Dermis microvascular lymphatic vessel endothelial cell (primary cell): ENCODE results near the gene MED27. TPM values are rescaled to one million over a fixed set of nuclear protein-coding genes. Genes with fewer than 3 reads are reported as not detected.

Experiments
- DNase-seq, 2 donors: peaks; one replicate each; pipeline versions ENCODE4 v3.0.0 to v3.0.0-alpha.2; 2010; ENCODE audit warnings: low read depth in 2 of 2
- total RNA-seq: library from RNA; depleted of rRNA; stranded (reverse); fragments of >200 nt; gene quantifications from 2 replicates; pipeline ENCODE4 v1.2.1, GENCODE V29; 2014

Gene MED27
- 11.6 and 13.3 TPM in 2 replicates for total RNA-seq

- peak; percentile 80 to 92 for DNase-seq
Observed at GRCh38 chr9:132079391-132080091, at the start of gene MED27. Gene MED27, minus strand, starts transcription at chr9:132079867. Its CDS starts 23 bp downstream, at chr9:132079844.

- no peak for DNase-seq
Observed at GRCh38 chr9:132127888-132128534, 48.3 kb upstream of the MED27 start.

- no peak for DNase-seq
Observed at GRCh38 chr9:132126680-132127236, 47.1 kb upstream of the MED27 start.

GRCh38 chr9:132125944-132126679 lies 46.4 kb upstream of the MED27 start:
- no peak for DNase-seq

GRCh38 chr9:132125361-132125760 lies 45.7 kb upstream of the MED27 start:
- DNase-seq = no peak

- DNase-seq = no peak
Observed at GRCh38 chr9:132124800-132125199, 45.1 kb upstream of the MED27 start.

GRCh38 chr9:132121021-132121420 lies 41.4 kb upstream of the MED27 start:
- DNase-seq = no peak

GRCh38 chr9:132117694-132118093 lies 38.0 kb upstream of the MED27 start:
- DNase-seq = no peak

GRCh38 chr9:132116583-132116982 lies 36.9 kb upstream of the MED27 start:
- DNase-seq = no peak

GRCh38 chr9:132114102-132114707 lies 34.5 kb upstream of the MED27 start:
- DNase-seq = peak; percentile 20 to 60

- no peak for DNase-seq
Observed at GRCh38 chr9:132109291-132109690, 29.6 kb upstream of the MED27 start.

- DNase-seq = no peak
Observed at GRCh38 chr9:132108728-132109127, 29.1 kb upstream of the MED27 start.

- DNase-seq = no peak
Observed at GRCh38 chr9:132099741-132100407, 20.2 kb upstream of the MED27 start.

GRCh38 chr9:132099167-132099566 lies 19.5 kb upstream of the MED27 start:
- DNase-seq = no peak

- DNase-seq = no peak
Observed at GRCh38 chr9:132094314-132094791, 14.7 kb upstream of the MED27 start.

GRCh38 chr9:132090771-132091170 lies 11.1 kb upstream of the MED27 start:
- DNase-seq = no peak

GRCh38 chr9:132087438-132088030 lies 7.9 kb upstream of the MED27 start:
- DNase-seq = no peak

GRCh38 chr9:132082188-132082587 lies 2.5 kb upstream of the MED27 start:
- no peak for DNase-seq

GRCh38 chr9:132078699-132079356 lies 839 bp downstream of the MED27 start:
- peak in 1 of 2 donors; percentile 18 for DNase-seq
